HG03139 (cell line): ENCODE measurements around the gene ATP13A2.

Experiments used
- ATAC-seq: cut with Tn5 transposase; IDR thresholded peaks from one replicate; pipeline ENCODE4 v1.9.1; 2021; ENCODE audit not compliant: unreplicated experiment

ATP13A2 gene

DNA sequence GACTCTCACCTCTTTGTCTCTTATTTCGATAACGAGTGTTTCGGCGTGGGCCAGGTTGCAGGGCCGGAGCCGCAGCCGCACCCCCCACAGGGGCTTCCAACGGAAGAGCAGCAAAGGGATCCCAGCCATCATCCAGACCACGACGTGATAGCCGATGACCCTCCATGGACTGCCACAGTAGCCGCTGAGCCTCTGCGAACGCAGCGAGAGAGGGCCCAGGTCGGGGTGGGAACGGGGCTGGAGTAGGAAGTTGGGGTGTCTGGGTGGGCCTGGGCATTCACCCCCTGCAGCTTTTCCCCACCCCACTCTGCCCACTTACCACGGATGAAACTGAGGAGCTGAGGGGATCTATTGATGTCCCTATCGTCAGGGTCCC is 6.4 kb downstream of the ATP13A2 start:
- ATAC-seq = no peak

DNA sequence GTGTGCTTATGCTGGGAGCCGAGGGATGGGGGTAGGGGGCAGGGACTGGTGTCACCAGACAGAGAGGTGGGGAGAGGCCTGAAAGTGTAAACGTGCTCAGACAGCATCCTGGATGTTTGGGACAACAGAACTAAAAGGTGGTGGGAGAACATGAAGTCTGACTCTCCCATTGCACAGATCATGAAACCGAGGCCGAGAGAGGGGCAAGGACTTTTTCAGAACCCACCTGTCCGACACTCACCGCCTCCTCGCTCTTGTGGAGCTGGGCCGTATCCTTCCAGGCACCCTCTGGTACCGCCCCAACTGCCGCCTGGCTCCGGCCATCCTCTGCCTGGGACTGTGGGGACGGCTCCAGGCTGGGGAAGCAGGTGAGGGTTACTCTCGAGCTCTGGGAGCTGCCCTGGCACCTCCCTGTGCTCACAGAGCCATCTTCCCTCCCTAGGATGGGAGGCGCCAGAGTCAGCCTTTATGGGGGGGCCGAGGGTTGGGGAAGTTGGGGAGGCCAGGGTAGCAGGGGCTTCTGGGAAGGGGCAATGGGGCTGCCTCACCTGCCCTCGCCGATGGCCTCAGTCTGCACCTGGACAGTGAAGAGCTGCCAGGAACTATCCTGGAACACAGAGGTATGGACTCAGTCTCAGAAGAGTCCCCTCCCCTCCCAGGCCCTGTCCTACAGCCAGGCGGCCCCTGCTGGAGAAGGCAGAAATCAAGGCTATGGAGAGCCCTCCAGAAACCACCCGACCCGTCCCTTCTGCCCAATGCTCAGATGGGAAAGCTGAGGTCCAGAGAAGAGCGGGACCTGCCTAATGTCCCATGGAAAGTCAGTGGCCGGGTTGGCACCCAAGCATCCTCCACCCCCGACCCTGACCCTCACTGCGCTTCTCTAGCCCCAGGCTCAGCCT is 7.0 kb downstream of the ATP13A2 start:
- no peak for ATAC-seq

- no peak for ATAC-seq
These were observed 9.2 kb downstream of the ATP13A2 start for GRCh38 chr1:17002524-17002902.

GRCh38 chr1:17001760-17002523 is 9.8 kb downstream of the ATP13A2 start:
- no peak for ATAC-seq

- no peak for ATAC-seq
These were observed 11.9 kb downstream of the ATP13A2 start for GRCh38 chr1:16999863-17000262.

- ATAC-seq = no peak
These were observed 13.1 kb downstream of the ATP13A2 start for GRCh38 chr1:16998589-16998988.

- no peak for ATAC-seq
These were observed 14.9 kb downstream of the ATP13A2 start for GRCh38 chr1:16996845-16997244.

DNA sequence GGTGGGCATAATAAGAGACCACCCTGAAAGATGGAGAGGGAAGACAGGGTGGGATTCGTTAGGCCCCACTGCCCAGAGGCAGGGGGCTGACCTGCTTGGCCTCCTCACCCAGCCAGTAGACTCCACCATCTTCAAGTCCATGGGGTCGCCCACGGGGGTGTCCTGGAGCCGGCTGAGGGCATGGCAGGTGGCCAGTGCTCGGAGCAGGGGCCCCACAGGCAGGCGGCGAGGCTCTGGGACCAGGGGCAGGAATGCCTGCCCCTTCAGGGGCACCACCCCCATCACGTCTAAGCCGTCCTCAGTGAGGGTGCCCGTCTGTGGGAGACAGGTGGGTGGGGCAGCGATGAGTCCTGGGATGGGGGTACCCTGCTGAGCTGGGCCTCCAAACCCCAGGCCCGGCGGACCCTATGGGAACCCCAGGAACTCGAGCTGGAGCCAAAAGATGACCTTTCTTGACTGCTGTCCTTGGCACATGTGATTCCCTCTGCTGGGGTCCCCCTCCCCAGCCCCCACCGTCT is 18.1 kb downstream of the ATP13A2 start:
- no peak for ATAC-seq

- ATAC-seq = no peak
These were observed 19.1 kb downstream of the ATP13A2 start for GRCh38 chr1:16992675-16993074.

GRCh38 chr1:16992102-16992501 is 19.6 kb downstream of the ATP13A2 start:
- no peak for ATAC-seq

GRCh38 chr1:16991571-16991970 is 20.2 kb downstream of the ATP13A2 start:
- ATAC-seq = no peak

- ATAC-seq = no peak
These were observed 21.9 kb downstream of the ATP13A2 start for GRCh38 chr1:16989676-16990391.

DNA sequence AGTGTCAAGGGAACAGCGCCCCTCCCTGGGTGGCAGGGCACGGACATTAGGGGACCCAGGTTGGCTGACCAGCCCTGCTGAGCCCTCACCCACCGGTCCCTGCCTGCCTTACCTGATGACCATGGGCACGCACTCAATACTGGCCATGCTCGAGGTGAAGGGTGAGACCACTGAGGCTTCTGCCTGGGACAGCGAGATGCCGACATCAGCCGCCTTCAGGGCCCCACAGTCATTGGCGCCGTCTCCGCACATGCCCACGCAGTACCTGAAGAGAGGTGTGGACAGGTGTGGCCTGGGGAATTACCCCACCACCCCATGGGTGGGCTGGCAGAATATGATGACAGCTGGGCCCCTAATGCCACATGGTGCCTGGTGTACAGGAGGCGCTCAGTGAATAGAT is 23.5 kb downstream of the ATP13A2 start:
- no peak for ATAC-seq

- ATAC-seq = no peak
These were observed 24.8 kb downstream of the ATP13A2 start for GRCh38 chr1:16986962-16987361.

DNA sequence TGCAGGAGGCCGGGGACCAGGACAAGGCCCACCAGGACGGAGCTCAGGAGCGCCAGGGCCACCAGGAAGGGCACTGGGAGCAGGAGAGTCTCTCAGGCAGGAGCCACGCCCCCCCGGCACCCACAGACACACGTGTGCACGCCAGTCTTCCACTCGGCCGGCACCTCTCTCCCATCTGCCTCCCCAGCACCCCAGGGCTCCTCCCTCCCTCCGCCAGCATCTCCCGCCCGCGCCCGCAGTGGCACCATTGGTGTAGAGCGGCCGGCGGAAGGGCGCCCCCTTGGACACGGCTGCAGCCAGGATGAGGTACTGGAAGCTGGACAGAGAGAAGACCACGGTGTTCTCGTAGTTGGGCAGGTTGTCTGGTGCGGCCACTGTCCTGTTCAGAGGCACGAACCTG is 25.2 kb downstream of the ATP13A2 start:
- no peak for ATAC-seq

DNA sequence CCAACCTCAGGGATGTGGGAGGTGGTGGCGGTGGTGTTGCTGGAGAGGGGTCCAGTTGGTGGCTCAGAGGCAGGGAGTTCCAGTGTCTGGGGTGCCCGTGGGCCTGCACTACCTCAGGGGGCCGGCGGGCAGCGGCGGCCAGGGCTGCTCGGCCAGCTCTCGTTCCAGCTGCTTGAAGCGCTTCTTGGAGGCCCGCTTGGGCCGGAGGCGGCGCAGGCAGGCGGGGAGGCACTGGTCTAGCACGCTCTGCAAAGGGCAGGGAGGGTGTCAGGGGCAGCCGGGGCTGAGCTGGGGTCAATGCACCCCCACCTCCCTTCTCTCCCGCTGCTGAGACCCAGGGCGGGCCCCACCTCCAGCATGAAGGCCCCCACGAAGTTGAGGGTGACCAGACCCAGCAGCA is 25.6 kb downstream of the ATP13A2 start:
- no peak for ATAC-seq

DNA sequence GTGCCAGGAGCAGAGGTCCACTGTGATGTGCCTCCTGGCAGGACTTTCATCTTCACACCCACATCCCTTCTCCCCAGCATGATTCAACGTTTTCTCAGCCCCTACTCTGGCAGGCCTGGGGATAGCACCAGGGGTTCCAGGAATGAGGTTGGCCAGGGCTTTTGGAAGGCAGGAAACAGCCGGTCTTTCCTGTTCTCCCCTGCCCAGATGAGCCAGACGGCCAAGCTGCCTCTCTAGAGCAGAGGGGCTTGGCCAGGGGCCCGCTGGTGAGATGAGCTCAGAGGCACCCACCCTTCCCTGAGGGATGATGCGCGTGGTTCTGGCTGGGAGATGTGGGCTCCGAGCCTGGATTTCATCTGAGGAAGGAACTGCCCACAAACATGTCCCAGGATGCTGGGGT is 27.0 kb downstream of the ATP13A2 start:
- ATAC-seq = no peak

- no peak for ATAC-seq
These were observed 28.1 kb downstream of the ATP13A2 start for GRCh38 chr1:16983649-16984048.

- ATAC-seq = no peak
These were observed 28.8 kb downstream of the ATP13A2 start for GRCh38 chr1:16982902-16983301.

DNA sequence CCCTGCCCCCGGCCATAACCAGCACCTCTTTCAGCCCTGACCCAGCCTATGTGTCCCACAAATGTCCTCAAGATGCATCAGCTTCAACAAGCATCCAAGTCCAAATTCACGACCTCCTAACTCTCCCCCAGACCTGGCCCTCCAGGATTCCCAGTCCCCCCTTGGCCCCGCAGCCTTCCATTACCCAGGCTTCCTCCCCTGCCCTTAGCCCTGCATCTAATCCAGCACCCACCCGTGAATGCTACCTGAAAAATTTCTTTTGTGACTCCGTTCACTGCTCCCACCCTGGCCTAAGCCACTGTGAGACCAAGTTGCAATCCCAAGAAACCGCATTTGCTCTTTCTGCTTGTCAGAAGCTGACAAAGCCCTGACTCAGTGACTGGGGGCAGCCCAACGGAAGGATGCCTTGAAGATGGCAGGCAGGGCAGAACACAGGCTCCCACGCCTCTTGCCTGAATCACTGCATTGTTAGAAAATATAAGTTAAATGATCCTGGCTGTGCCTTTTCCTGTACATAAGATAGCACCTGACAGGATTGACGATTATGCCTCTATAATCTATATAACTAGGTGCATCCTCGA is 30.4 kb downstream of the ATP13A2 start:
- ATAC-seq = no peak
